Esophagus mucosa (tissue), 1 donor: ENCODE measurements around the gene CTU2. TPM values are rescaled to one million over a fixed set of nuclear protein-coding genes. Genes with fewer than 3 reads are reported as not detected.

Experiments used
- ATAC-seq: fragments of 200-7000 bp; cut with Tn5 transposase; one replicate; pipeline ENCODE4 v1.9.1; 2020
- total RNA-seq: library from RNA; stranded (reverse); gene quantifications from one replicate; pipeline ENCODE4 v1.2.4, GENCODE V29; 2023
- donor health status: DM: yes; HTN: yes; CAD: no.

CTU2 gene
- total RNA-seq, 1 donor from 2014 or later, result 14.3 TPM

DNA sequence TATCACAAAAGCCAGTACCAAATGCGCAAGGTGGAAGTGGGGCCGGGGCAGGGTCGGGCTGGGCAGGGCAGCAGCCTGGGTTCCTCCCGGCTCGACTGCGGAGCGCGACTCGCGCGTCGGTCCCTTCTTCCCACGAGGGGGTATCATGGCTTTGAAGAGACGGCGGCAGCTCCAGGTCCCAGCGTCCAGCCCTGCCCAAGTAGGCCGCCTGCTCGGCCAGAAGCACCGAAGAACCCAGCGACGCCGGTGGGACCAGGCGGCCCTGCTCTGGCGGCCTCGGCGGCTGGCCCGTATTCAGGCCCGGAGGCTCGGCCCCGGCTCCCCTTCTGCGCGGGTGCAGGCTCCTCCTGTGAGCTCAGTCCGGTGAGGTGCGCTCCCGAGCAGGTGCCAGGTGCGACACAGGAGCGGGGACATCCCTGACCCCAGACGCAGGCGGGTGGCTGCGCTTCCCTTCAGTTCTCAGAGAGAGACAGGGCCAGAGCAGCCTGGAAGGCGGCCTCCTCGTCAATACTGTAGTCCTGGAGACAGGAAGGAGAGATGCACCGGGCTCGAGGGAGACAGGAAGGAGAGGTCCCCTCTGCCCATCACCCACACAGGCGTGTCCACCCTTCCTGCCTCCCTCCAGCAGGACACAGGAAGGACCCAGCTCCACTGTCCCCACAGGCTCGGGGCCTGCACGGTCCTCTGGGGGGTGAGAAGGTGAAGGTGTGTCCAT, 9.0 kb upstream of the CTU2 start:
- no peak for ATAC-seq

DNA sequence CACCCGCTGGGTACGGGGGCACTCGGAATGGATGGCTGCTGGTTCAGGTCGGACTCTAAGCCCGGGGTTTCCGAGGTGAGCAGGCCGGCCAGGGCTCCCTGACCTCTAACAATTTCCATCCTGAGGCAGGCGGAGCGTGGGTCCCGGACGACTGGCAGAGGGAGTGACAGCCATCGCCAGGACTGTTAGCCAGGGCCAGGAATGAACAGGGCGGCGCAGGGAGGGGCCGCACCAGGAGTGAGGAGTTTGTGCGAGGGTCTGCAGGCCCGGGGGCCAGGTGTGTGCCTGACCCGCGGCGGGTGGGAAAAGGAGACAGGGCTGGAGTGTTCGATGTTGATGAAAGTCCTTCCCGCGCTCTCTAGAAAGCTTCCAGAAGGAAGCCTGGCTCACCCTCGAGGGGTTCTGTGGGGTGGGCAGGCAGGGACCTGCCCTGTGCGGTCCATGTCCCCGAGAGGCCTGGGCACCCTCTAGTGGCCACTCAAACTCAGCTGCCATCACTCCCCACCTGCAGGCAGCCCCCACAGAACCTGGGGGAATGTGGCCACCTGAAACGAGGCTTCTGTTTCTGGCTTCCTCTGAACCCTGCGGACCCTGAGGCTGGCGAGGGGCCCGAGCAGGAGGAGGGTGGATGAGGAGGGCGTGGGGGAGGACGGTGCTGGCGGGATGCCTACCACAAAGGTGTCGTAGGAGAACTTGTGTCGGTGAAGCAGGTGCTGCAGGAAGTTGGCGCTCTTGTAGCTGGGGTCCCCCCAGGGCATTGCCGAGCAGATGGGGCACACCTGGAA, 8.3 kb upstream of the CTU2 start:
- no peak for ATAC-seq

DNA sequence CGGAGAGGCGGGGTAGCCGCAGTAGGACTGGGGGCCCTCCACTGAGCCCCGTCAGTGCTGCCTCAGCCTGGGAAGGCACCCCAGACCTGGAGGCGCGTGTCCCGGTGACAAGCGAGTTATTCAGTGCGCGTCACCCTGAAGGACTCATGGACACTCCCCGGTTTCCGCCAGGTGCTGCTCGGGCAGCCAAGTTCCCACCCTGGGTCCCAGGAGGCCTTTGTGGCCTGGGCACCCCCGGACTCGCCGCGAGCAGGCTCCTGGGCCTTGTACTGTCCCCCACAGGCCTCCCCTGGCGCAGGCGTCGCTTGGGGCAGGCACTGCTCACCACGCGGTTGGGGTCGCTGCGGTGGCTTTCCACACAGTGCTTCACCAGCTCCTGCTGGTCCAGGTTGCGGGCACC, 7.7 kb upstream of the CTU2 start:
- ATAC-seq, result no peak

DNA sequence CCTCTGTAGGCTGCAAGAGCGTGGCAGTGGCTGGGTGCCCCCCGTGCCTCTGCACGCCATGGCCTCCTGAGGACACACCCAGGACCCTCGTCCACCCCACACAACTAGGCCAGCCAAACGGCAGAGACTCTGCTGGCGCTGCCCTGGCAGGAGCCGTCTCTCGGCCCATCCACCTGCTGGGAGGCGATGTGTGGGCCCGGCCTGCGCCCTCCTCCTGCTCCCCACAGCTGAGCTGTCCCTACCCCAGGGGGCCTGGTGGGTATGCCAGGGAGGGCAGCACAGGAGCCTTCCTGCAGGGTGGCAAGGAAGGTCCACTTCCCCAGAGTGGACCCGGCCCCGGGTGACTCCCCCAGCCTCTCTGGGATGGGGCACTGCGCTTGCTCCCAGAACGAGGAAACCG, 7.1 kb upstream of the CTU2 start:
- no peak for ATAC-seq

DNA sequence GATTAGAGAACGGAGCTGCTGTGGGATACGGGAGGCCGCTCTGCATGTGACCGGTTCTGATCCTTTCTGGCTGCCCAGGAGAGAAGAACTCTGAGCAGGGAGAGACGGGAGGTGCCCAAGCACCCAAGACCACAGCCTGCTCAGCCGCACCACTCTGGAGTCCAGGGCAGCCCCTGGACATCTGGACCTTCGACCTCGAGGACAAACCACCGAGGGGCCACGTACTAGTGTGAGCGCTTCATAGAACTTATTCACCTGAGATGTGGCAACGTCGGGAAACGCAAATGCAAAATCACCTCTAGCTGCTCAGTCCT, 6.0 kb upstream of the CTU2 start:
- ATAC-seq, result no peak

DNA sequence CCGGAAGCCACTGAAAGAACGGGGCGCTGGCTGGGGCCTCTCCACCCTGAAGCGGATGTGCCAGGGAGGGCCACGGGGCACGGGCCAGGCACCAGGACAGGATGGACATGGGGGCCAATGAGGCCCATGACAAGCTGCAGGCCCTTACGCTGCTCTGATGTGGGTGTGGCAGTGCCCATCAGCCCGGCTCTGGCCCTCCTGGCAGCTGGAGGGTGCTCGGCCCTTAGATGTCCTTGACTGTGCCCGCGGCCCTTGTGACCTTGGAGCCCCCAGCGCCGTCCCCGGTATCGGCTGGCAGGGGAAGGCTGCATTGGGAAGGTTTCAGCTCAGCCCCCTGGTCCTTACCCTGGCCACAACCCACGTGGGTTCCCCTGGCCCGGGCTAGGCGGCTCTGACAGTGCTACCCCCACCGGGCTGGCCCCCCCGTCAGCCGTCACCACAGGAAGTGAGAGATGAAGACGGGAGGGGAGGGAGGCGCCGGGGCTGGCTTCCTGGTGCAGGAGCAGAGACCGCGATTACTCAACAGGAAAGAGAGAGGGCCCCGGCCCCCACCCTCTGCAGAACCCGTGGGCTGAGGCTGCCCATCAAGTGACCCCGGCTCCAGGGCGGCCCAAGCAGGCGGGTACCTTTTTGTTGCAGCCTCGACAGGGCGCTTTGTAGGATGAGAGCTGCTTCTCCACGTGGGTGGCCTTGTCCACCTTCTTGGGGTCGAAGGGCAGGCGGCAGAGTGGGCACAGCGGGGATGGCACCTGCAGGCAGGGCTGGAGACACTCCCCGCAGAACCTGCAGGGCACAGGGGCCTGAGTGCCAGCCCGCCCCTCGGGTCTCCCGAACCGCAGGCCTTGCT, 5.4 kb upstream of the CTU2 start:
- ATAC-seq, result peak; percentile 59

DNA sequence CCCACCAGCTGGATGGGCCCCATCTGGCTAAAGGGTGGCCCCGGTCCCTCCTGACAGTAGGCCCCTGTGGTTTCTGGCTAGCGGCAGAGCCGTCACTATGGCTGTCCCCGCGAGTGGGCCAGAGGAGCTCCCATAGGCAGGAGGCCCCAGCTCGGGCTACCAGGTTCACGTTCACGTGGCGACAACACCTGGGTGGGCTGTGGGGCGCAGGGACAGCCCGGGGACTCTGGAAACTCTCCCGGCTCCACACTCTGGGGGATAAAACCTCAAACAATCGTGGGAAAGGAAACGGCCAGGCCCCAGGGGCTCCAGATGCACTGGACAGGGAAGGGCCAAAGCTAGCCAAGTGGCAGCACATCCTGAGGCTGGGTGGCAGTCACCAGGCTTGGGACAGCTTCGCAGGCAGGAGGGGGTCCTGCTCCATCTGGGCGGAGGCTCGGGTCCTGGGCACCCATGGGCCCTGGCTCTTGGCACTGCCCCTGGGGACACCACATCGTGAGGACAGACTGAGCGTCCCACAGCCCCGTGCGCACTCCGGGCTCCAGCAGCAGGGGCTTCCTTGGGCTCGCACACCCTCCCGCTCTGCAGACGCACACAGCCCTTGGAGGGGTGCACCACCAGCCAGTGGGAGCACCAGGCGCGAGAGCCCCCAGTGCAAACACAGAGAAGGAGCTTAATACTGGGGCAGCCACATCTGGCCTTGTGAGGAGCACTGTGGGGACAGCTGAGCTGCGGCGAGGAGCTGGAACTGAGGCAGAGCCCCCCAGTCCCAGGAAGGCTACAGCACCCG, 4.5 kb upstream of the CTU2 start:
- no peak for ATAC-seq

DNA sequence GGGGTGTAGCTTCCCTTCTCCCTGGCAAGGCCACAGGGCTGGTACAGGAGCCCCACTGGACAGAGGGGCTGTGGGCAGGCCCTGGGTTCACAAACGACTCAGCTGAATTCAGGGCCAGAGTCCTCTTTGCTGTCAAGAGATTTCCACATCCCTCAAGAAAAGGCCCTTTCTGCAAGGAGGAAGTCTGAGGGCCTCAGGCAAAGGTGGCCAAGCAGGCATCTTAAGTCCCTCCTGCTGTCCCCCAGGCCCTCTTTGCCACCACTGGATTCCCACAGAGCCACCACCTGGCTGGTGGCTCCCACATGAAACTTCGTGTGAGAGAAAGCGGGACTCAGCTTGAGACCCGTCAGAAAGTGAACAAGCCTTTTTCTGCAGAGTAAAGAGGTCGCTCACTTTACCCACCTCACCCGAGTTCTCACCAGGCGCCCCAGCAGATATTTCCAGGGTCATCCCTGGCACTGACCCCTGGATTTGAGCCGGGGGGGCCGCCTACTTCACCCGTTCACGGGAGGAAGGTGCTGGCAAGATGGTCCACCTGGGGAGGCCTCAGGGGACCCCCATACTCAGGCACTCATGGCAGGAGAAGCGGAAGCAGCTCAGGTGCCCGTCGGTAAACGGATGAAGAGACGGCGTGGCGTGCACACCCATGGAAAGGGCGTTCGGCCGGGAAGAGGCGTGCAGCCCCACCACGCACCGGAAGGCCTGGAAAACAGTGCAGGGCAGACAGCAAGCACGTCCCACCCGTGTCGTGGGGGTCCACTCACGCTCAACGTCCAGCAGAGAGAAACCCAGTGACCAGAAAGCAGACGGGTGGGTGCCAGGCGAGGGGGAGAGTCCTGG, 3.7 kb upstream of the CTU2 start:
- ATAC-seq, result no peak

DNA sequence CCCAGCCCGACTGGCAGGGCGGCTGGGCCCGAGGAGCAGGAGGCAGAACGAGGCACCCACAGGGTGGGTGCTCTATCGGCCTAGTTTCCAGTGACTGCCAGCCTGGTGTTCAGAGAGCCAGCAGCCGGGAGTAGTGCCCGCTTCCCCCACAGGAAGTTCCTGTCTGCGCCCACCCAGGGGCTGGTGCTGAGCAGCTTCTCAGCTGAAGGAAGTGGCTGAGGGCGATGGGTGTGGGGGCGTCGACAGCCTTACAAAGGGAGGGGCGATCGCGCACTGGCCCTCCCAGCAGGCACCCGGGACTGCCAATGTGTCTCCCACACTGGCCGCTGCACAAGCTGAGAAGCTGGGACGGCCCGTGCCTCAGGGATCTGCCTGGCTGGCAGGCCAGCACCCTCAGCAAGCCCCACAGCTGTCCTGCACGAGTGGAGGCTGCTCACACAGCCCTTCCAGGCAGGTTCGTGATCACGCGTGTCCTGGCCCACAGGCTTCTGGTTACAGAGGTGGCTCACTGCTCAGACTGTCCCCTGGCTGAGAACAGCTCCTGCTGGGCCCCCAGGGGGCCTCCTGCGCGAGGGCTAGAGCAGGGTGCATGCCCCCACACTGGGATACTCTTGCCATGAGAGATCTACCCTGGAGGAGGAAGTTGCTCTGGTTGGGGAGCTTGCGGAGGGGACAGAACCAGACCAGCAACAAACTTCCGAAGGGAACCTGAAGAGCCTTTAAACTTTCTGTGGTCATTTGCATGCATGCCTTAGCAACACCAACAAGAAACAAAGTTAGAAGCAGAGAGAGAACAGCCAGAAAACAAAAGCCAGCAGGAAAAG, 2.6 kb upstream of the CTU2 start:
- ATAC-seq, result no peak

DNA sequence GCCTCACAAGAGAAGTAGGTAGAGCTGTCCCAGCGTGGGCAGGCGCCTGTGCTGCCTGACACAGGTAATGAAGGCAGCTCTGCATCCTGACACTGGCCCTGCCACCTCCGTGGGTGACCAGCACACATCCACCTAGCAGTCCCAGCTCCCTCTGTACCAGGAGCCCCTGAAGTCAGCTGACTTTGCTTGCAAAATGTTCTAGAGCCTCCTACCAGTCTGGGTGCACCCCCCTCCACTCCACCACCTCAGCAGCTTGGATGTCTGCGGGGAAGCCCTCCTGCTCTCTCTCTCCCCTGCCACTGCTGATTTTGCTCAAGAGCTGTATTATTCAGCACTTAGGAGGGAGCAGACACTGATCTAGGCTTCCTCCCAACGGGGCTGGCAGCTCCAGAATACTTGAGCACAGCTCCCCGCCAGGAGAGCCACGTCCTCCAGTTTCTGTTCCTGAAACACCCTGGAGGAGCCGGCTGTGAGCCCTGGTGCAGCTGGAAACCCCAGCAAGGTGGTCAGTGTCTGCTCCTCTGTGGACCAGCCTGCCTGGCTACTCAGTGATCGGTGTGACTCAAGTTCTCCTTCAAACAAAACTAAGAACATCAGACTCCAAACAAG, 1.1 kb upstream of the CTU2 start:
- no peak for ATAC-seq

DNA sequence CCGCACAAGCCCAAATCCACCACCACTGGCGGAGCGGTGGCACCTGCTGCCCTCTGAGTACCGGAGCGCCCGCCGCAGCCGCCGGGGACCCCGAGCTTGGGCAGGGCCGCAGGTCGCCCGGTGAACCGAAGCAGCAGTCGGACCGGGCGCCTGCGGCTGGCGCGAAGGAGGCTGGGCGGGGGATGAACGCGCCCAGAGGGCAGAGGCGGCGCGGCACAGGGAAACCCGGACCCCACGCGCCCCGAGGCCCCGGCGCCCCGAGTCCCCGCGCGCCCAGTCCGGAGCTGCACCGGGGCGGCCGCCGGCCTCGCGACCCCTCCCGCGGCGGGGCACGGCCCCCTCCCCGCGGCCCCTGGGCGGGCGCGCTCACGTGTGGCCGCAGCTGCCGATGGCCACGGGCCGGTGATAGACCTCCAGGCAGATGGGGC, 488 bp upstream of the CTU2 start:
- no peak for ATAC-seq

DNA sequence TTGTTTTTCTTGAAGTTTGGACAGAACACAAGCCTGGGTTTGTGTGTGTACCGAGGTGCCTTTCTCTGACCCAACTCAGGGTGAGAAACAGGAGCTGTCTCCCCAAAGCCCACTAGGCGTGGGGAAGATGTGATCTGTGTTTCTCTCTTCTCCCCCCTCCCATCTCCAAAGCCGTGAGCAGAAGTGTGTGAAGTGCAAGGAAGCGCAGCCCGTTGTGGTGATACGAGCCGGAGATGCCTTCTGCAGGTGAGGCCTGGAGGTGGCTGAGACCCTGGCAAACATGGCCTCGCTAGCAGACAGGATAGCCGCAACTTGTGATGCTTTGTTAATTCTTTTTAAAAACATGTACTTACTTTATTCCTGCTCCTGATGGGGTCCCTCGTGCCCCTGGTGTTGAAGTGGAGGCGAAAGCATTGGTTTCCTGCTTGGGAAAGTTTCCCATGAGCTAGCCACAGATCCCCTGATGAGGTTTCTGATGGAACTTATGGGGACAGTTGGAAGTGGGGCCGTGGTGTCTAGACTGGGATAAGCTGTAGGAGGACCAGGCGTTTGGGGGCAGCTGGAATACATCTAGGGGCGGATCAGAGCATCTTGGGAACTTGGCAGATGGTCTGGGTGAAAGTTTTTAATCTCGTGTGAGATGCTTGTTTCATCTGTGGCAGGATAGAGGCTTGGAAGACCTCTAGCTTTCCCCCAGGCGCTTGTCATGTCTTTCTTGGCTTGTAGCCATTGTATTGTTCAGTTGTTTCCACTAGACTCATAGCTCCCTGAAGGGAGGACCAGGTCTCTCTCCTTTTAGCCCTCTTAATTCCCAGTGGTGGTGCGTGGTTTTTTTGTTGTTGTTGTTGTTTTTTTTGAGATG, 893 bp downstream of the CTU2 start:
- no peak for ATAC-seq

DNA sequence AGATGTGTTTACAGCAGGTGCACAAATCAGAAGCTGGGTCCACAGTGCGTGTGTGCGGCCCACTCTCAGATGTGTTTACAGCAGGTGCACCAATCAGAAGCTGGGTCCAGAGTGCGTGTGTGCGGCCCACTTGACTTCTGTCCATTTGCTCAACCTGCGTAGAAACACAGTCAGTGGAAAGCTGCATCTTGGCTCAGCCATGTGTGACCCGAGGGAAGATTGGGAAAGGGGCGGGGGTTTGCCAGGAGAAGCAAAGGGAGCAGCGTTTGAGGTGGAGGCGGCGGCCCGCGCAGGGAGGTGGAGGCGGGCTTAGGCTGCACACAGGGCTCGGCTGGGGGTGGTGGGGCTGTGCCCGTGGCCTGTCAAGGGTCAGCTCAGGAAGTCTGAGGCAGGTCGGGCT, 4.3 kb downstream of the CTU2 start:
- no peak for ATAC-seq

DNA sequence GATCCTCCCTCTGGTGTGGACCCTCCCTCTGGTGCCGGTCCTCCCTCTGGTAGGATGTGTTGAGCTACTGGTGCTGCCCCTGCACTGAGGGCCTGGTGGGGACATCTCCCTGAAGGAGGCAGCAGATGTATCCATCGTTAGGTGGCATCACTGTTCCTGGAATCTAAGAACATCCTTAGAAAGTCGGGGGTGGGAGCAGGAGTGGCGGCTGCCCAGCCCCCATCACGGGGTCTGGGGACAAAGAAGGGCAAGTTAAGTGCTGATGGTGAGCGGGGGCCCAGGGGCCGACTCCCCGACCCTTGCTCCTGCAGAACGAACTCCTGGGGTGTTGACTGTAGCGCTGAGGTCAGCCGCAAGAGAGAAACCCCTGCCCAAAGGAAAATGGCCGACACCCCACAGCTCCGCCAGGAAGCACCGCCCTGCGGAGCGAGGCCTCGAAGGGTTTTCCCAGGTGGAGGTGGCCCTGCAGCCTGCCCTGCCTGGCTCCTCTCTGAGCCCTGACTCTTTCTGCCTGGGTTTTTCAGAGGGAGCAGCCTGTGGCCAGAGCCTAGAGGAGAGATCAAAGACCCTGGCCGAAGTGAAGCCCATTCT, 5.5 kb downstream of the CTU2 start:
- ATAC-seq, result no peak

DNA sequence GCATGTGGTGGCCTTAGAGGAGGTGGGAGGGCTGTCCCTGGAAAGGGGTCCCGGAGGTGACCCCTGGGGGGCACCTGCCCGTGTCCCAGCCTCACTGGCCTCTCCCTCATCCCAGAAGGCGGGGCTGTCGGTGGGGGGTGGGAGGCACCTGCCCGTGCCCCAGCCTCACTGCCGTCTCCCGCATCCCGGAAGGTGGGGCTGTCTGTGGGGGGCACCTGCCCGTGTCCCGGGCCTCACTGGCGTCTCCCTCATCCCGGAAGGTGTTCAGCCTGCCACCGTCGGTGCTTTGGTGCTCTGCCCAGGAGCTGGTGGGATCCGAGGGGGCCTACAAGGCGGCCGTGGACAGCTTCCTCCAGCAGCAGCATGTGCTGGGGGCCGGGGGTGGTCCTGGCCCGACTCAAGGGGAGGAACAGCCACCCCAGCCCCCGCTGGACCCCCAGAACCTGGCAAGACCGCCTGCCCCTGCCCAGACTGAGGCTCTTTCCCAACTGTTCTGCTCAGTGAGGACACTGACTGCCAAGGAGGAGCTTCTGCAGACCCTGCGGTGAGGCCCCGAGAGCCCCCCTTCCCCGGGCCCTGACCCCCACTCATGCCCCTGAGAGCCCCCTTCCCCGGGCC, 6.2 kb downstream of the CTU2 start:
- ATAC-seq, result no peak

DNA sequence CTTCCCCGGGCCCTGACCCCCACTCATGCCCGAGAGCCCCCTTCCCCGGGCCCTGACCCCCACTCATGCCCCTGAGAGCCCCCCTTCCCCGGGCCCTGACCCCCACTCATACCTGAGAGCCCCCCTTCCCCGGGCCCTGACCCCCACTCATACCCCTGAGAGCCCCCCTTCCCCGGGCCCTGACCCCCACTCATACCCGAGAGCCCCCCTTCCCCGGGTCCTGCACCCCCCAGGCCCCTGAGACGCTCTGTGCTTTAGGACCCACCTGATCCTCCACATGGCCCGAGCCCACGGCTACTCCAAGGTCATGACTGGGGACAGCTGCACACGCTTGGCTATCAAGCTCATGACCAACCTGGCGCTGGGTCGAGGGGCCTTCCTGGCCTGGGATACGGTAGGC, 6.8 kb downstream of the CTU2 start:
- no peak for ATAC-seq

DNA sequence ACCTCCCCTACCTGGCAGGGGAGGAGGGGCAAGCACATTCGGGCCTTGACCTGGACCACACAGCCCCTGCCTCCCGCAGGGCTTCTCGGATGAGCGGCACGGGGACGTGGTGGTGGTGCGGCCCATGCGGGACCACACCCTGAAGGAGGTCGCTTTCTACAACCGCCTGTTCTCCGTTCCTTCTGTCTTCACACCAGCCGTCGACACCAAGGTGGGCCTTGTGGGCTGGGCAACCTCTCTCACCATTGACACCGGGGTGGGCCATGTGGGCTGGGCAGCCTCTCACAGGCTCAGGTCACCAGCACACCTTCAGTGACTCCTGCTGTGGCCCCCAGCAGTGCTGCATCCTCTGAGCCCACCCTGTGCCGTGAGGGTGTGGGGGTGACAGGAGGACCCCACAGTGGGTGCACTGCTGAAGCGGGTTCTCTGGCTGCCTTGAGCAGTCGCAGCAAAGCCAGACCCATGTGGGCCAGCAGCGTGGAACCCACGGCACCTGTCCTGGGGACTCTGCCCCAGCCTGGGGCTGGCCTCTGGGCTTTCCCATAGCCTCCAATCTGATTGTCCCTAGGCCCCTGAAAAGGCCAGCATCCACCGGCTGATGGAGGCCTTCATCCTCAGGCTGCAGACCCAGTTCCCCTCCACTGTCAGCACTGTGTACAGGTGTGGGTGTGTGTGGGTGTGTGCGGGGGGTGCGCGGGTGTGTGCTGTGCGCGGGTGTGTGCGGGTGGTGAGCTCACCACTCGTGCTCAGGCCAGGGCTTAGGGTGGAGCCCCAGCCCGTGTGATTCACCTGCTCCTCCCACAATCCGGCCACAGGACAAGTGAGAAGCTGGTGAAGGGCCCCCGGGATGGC, 7.5 kb downstream of the CTU2 start:
- peak; percentile 72 for ATAC-seq
